Ishikawa (cell line): ENCODE measurements around the gene UBXN4.

ENCODE experiments used
- CEBPB ChIP-seq: IDR thresholded peaks from 2 replicates; pipeline ENCODE4 v1.6.1; 2012
- CREB1 ChIP-seq: IDR thresholded peaks from 2 replicates; pipeline ENCODE4 v1.6.1; 2012; ENCODE audit warnings: low read depth
- EGR1 ChIP-seq: IDR thresholded peaks from 2 replicates; pipeline ENCODE4 v1.6.1; 2012
- EP300 ChIP-seq: IDR thresholded peaks from 2 replicates; pipeline ENCODE4 v1.6.1; 2012; ENCODE audit warnings: borderline replicate concordance
- FOXM1 ChIP-seq: IDR thresholded peaks from 2 replicates; pipeline ENCODE4 v1.6.1; 2012; ENCODE audit warnings: low read depth, borderline replicate concordance
- NFIC ChIP-seq: IDR thresholded peaks from 2 replicates; pipeline ENCODE4 v1.6.1; 2012
- RAD21 ChIP-seq: IDR thresholded peaks from 2 replicates; pipeline ENCODE4 v1.6.1; 2012; ENCODE audit warnings: low read depth
- REST ChIP-seq: IDR thresholded peaks from 2 replicates; pipeline ENCODE4 v1.6.1; 2012; ENCODE audit warnings: low read depth, mild to moderate bottlenecking
- TAF1 ChIP-seq: IDR thresholded peaks from 2 replicates; pipeline ENCODE4 v1.6.1; 2012; ENCODE audit warnings: low read depth, mild to moderate bottlenecking
- TCF12 ChIP-seq: IDR thresholded peaks from 2 replicates; pipeline ENCODE4 v1.6.1; 2012; ENCODE audit warnings: low read depth
- TEAD4 ChIP-seq: IDR thresholded peaks from 2 replicates; pipeline ENCODE4 v1.6.1; 2012
- USF1 ChIP-seq: IDR thresholded peaks from 2 replicates; pipeline ENCODE4 v1.6.1; 2012
- YY1 ChIP-seq: IDR thresholded peaks from 2 replicates; pipeline ENCODE4 v1.6.1; 2012; ENCODE audit warnings: low read depth
- ZBTB7A ChIP-seq: IDR thresholded peaks from 2 replicates; pipeline ENCODE4 v1.6.1; 2012; ENCODE audit warnings: low read depth
- TF ChIP-seq, protein P1 (sequence below): IDR thresholded peaks from 2 replicates; pipeline ENCODE4 v1.6.1; 2012

Gene UBXN4

DNA sequence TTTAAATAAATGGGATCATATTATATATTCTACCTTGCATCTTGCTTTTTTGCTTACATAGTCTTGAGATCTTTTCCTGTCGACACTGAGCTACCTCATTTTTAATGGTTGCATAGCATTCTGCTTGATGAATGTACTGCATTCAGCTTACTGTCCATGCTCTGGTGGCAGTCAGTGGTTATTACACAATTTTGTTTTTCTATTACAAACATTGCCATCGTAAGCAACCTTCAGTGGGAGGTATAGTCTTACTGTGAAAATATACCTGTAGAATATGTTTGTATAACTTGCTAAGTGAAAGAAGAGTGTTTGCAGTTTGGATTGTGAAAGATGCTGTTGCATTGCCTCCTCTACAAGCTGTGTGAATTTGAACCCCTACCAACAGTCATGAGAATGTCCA is 43.4 kb downstream of the UBXN4 start:
- TF ChIP-seq FOXM1: no peak
- no peak for TF ChIP-seq YY1
- no peak for TF ChIP-seq TAF1
- TF ChIP-seq EP300: no peak
- TF ChIP-seq USF1: no peak
- TF ChIP-seq RAD21: no peak
- TF ChIP-seq, protein P1, sequence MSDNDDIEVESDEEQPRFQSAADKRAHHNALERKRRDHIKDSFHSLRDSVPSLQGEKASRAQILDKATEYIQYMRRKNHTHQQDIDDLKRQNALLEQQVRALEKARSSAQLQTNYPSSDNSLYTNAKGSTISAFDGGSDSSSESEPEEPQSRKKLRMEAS: no peak
- no peak for TF ChIP-seq EGR1
- TF ChIP-seq REST: no peak
- no peak for TF ChIP-seq TCF12
- TF ChIP-seq TEAD4: no peak
- no peak for TF ChIP-seq ZBTB7A
- no peak for TF ChIP-seq NFIC
- TF ChIP-seq CREB1: no peak
- no peak for TF ChIP-seq CEBPB

GRCh38 chr2:135786823-135787222 is 45.2 kb downstream of the UBXN4 start:
- no peak for TF ChIP-seq EP300
- TF ChIP-seq NFIC: no peak
- TF ChIP-seq CEBPB: no peak
- no peak for TF ChIP-seq USF1
- TF ChIP-seq EGR1: no peak
- no peak for TF ChIP-seq RAD21
- TF ChIP-seq TEAD4: no peak

- no peak for TF ChIP-seq ZBTB7A
- no peak for TF ChIP-seq EGR1
- TF ChIP-seq YY1: no peak
- TF ChIP-seq TCF12: no peak
Measured at GRCh38 chr2:135790423-135790822, 48.8 kb downstream of the UBXN4 start.

DNA sequence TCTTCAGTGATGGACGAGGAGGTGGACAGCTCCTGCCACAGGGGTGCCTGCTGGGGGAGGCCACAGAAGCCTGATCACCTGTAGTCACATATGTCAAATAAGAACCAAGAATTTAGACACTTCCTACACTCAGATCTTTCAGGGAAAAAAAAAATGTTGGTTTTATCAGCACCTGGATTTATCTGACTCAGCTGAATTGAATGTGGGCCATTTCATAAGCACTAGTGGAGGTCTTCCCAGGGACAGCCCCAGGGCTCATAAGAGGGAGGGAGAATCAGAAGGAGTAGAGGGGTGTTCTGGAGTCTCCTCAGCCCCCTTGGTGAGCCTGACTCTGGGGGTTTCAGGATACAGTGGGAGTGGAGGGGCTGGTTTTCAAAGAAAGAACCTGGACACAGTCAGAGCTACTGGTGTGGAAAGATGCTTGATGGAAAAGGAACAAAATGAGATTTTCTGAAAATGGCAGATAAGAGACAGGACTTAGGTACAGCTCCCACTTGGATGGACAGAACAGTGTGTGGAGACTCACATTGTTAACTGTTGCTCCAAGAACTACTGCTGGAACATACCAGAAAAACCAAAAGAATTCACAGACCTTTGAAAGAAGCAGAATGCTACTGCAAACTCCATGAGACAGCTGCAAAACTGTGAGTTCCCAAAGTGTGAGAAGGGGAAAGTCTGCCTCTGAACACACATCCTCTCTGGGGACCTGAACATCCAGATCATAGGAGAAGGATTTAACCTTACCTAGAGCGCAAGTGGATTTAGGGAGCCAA is 49.9 kb downstream of the UBXN4 start:
- TF ChIP-seq TAF1: no peak
- no peak for TF ChIP-seq FOXM1
- no peak for TF ChIP-seq EP300
- no peak for TF ChIP-seq RAD21
- TF ChIP-seq, protein P1: no peak
- no peak for TF ChIP-seq CEBPB
- peak; percentile 41; the same call in 1 of the 2 replicates for TF ChIP-seq REST
- no peak for TF ChIP-seq YY1

- TF ChIP-seq TCF12 (no peak), ZBTB7A (no peak), NFIC (no peak)
- TF ChIP-seq, protein P1: no peak
Measured at GRCh38 chr2:135792401-135793150, 50.9 kb downstream of the UBXN4 start.

GRCh38 chr2:135796606-135797005 is 55.0 kb downstream of the UBXN4 start:
- TF ChIP-seq, protein P1: no peak
- TF ChIP-seq CREB1 (no peak), USF1 (no peak), TEAD4 (no peak), TAF1 (no peak), REST (no peak), EGR1 (no peak), NFIC (no peak), YY1 (no peak), CEBPB (no peak), FOXM1 (no peak), RAD21 (no peak), TCF12 (no peak)
